Erythroblast (primary cell): ENCODE data around the gene HSD17B8.

ENCODE experiments used
- GATA1 ChIP-seq: IDR thresholded peaks from 2 replicates; pipeline ENCODE4 v1.6.1; 2011; ENCODE audit warnings: low read depth, mild to moderate bottlenecking, control low read depth, low read length, moderate library complexity
- POLR2A ChIP-seq: IDR thresholded peaks from 2 replicates; pipeline ENCODE4 v1.6.1; 2011; ENCODE audit warnings: mild to moderate bottlenecking, low read length

GRCh38 chr6:33172688-33173534 is 31.5 kb upstream of the HSD17B8 start:
- TF ChIP-seq POLR2A = no peak
- no peak for TF ChIP-seq GATA1
